PC-9 (cell line): ENCODE measurements around the gene UBR1. TPM values are rescaled to one million over a fixed set of nuclear protein-coding genes. Genes with fewer than 3 reads are reported as not detected.

ENCODE experiments used
- BruUV-seq: library from RNA; stranded (reverse); fragments of 400-500 nt; replicated peaks from 2 replicates; lab custom pipeline; 2021; lab: Mats Ljungman, UMichigan
- CTCF ChIA-PET: fragments of 300-600 bp; sonication (Branson Sonifier 250); formaldehyde crosslinking; loops from one replicate; lab custom pipeline; 2022; ENCODE audit warnings: antibody characterized with exemption; lab: Charles Lee
- POLR2A ChIA-PET: fragments of 300-600 bp; sonication (Branson Sonifier 250); formaldehyde crosslinking; loops from one replicate; lab custom pipeline; 2022; ENCODE audit warnings: antibody characterized with exemption; ENCODE audit not compliant: unreplicated experiment; lab: Charles Lee
- DNase-seq, 2 experiments: peaks; one replicate each; pipeline versions ENCODE4 v3.0.0 to v3.0.0-alpha.2; 2015 to 2022; ENCODE audit warnings: mixed read lengths in 1 of 2
- H2AFZ ChIP-seq: fragments of 200-600 bp; sonication (generic); 2 replicates; pipeline ENCODE4 v1.8.1; 2017; ENCODE audit warnings: antibody characterized with exemption
- H3F3A ChIP-seq: fragments of 200-600 bp; sonication (generic); 2 replicates; pipeline ENCODE4 v1.8.1; 2017; ENCODE audit warnings: antibody characterized with exemption, mild to moderate bottlenecking, low read depth; ENCODE audit not compliant: insufficient read depth
- H3K27ac ChIP-seq: fragments of 200-600 bp; sonication (generic); 2 replicates; pipeline ENCODE4 v1.6.1; 2016; ENCODE audit warnings: mixed run types
- H3K27me3 ChIP-seq: fragments of 200-600 bp; sonication (generic); 2 replicates; pipeline ENCODE4 v1.6.1; 2016; ENCODE audit warnings: low read depth, mixed run types; ENCODE audit not compliant: insufficient read depth
- H3K36me3 ChIP-seq: fragments of 200-600 bp; sonication (generic); 2 replicates; pipeline ENCODE4 v1.6.1; 2016; ENCODE audit warnings: low read depth, mixed run types
- H3K4me1 ChIP-seq: fragments of 200-600 bp; sonication (generic); replicated peaks from 2 replicates; pipeline ENCODE4 v1.6.1; 2016; ENCODE audit warnings: mixed run types; ENCODE audit not compliant: insufficient read depth
- H3K4me2 ChIP-seq: fragments of 200-600 bp; sonication (generic); 2 replicates; pipeline ENCODE4 v1.6.1; 2017; ENCODE audit warnings: mixed run types
- H3K4me3 ChIP-seq: fragments of 200-600 bp; sonication (generic); 2 replicates; pipeline ENCODE4 v1.6.1; 2016; ENCODE audit warnings: mixed run types
- H3K79me2 ChIP-seq: fragments of 200-600 bp; sonication (generic); 2 replicates; pipeline ENCODE4 v1.6.1; 2017; ENCODE audit warnings: low read depth, mixed run types
- H3K9me2 ChIP-seq: fragments of 200-600 bp; sonication (generic); 2 replicates; pipeline ENCODE4 v1.8.1; 2017; ENCODE audit warnings: mild to moderate bottlenecking; ENCODE audit not compliant: insufficient read depth
- H3K9me3 ChIP-seq: fragments of 200-600 bp; sonication (generic); 2 replicates; pipeline ENCODE4 v1.8.1; 2016; ENCODE audit warnings: low read depth; ENCODE audit not compliant: insufficient read depth
- H4K20me1 ChIP-seq: fragments of 200-600 bp; sonication (generic); 2 replicates; pipeline ENCODE4 v1.8.1; 2017; ENCODE audit not compliant: insufficient read depth
- EZH2 ChIP-seq: fragments of 200-600 bp; sonication (generic); IDR thresholded peaks from 2 replicates; pipeline ENCODE4 v1.8.0; 2017; ENCODE audit warnings: antibody characterized with exemption, low read depth
- intact Hi-C: fragments of 100-400 bp; cut with micrococcal nuclease; formaldehyde crosslinking; loops from one replicate; pipeline ENCODE4 v1.10.0; 2022; ENCODE audit not compliant: unreplicated experiment
- total RNA-seq: library from RNA; stranded (reverse); gene quantifications from 2 replicates; pipeline ENCODE4 v1.2.3, GENCODE V29; 2021
- TF ChIP-seq, protein P1 (sequence below): fragments of 200-600 bp; sonication (generic); conservative IDR thresholded peaks from 2 replicates; pipeline ENCODE4 v1.6.1; 2017; ENCODE audit warnings: mixed run types, antibody characterized with exemption, mild to moderate bottlenecking, moderate library complexity

The UBR1 gene
- total RNA-seq, 1 experiment from 2014 or later, result 17.1 TPM

GRCh38 chr15:43102187-43102586 lies 3.7 kb downstream of the UBR1 start:
- no peaks in the 10 kb centered on the region for H3K9me3 ChIP-seq
- peaks cover 31% of the 10 kb centered on the region for H3K79me2 ChIP-seq
- no peaks in the 10 kb centered on the region for H3K9me2 ChIP-seq
- BruUV-seq, result no TSS peak
- peaks cover 4% of the 10 kb centered on the region; the same call in 1 of the 2 replicates for H3F3A ChIP-seq
- no peak overlapping the region for H3K27ac ChIP-seq
- no peaks in the 10 kb centered on the region; the same call in 1 of the 2 replicates for H4K20me1 ChIP-seq
- no peaks in the 10 kb centered on the region for H3K36me3 ChIP-seq
- intact Hi-C loops, result no loop called here
- H2AFZ ChIP-seq, result no peak overlapping the region
- no peak overlapping the region for H3K4me2 ChIP-seq
- ChIA-PET CTCF (no interaction called here), POLR2A (no interaction called here)
- H3K4me1 ChIP-seq, result peaks cover 13% of the 10 kb centered on the region
- H3K4me3 ChIP-seq, result no peak overlapping the region
- no peak for DNase-seq
- TF ChIP-seq EZH2, result no peak
- H3K27me3 ChIP-seq, result no peaks in the 10 kb centered on the region

GRCh38 chr15:43100971-43101370 lies 4.9 kb downstream of the UBR1 start:
- no peaks in the 10 kb centered on the region for H3K9me3 ChIP-seq
- H3K4me3 ChIP-seq, result no peak overlapping the region
- BruUV-seq, result no TSS peak
- no peak overlapping the region for H2AFZ ChIP-seq
- no peaks in the 10 kb centered on the region for H3K27me3 ChIP-seq
- H3K27ac ChIP-seq, result no peak overlapping the region
- no peak overlapping the region for H3K4me2 ChIP-seq
- H3K36me3 ChIP-seq, result no peaks in the 10 kb centered on the region
- H3F3A ChIP-seq, result peaks cover 4% of the 10 kb centered on the region; the same call in 1 of the 2 replicates
- no peak for DNase-seq
- peaks cover 31% of the 10 kb centered on the region for H3K79me2 ChIP-seq
- peaks cover 13% of the 10 kb centered on the region for H3K4me1 ChIP-seq
- no peak for TF ChIP-seq EZH2
- TF ChIP-seq, protein P1, sequence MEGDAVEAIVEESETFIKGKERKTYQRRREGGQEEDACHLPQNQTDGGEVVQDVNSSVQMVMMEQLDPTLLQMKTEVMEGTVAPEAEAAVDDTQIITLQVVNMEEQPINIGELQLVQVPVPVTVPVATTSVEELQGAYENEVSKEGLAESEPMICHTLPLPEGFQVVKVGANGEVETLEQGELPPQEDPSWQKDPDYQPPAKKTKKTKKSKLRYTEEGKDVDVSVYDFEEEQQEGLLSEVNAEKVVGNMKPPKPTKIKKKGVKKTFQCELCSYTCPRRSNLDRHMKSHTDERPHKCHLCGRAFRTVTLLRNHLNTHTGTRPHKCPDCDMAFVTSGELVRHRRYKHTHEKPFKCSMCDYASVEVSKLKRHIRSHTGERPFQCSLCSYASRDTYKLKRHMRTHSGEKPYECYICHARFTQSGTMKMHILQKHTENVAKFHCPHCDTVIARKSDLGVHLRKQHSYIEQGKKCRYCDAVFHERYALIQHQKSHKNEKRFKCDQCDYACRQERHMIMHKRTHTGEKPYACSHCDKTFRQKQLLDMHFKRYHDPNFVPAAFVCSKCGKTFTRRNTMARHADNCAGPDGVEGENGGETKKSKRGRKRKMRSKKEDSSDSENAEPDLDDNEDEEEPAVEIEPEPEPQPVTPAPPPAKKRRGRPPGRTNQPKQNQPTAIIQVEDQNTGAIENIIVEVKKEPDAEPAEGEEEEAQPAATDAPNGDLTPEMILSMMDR, result no peak
- CTCF ChIA-PET, result no interaction called here
- intact Hi-C loops, result no loop called here
- no peaks in the 10 kb centered on the region; the same call in 1 of the 2 replicates for H4K20me1 ChIP-seq
- no peaks in the 10 kb centered on the region for H3K9me2 ChIP-seq
- POLR2A ChIA-PET, result no interaction called here

DNA sequence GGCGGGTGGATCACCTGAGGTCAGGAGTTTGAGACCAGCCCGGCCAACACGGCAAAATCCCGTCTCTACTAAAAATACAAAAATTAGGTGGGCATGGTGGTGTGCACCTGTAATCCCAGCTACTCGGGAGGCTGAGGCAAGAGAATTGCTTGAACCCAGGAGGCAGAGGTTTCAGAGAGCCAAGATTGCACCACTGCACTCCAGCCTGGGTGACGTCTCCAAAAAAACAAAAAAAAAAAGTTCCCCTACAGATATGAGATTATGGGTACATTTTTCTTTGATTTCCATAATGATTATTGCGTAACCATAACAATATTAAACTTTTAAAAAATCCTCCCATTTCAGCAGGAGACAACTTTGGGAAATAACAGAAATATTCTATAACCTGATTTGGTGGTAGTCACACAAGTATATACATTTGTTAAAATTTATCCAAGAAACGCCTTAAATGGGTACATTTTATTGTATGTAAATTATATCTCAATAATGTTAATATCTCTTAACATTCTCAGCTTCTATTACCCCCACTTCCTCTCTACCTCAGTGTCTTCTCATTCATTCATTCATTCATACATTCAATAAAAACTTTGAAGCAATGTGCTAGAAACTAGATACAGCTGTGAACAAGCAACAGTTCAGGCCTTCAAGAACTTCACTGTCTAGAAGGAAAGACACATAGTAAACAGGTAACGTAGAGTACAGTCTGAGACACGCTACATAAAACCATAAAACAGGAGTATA lies 6.6 kb downstream of the UBR1 start:
- Histone ChIP-seq H4K20me1 (no peaks in the 10 kb centered on the region; the same call in 1 of the 2 replicates), H3K9me2 (no peaks in the 10 kb centered on the region), H3K36me3 (no peaks in the 10 kb centered on the region), H3K27ac (no peak overlapping the region), H3K4me2 (no peak overlapping the region), H3K27me3 (no peaks in the 10 kb centered on the region), H3K4me3 (no peak overlapping the region), H3K9me3 (no peaks in the 10 kb centered on the region), H3K4me1 (peaks cover 3% of the 10 kb centered on the region), H3K79me2 (peaks cover 16% of the 10 kb centered on the region), H3F3A (peaks cover 1% of the 10 kb centered on the region; the same call in 1 of the 2 replicates), H2AFZ (no peak overlapping the region)
- no peak for TF ChIP-seq EZH2
- BruUV-seq, result no TSS peak
- ChIA-PET POLR2A (no interaction called here), CTCF (no interaction called here)
- intact Hi-C loops, result no loop called here
- no peak for DNase-seq

DNA sequence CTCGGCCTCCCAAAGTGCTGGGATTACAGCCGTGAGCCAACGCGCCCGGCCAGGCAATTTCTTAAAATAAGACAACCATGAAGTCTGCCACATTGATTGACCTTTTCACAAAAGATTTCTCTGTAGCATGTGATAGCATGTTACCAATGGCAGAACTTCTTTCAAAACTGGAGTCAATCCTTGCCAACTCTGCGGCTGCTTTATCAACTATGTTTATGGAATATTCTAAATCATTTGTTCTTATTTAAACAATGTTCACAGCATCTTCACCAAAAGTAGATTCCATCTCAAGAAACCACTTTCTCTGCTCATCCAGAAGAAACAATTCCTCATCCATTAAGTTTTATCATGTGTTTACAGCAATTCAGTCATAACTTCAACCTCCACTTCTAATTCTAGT lies 9.4 kb downstream of the UBR1 start:
- Histone ChIP-seq H3K27me3 (no peaks in the 10 kb centered on the region), H2AFZ (no peak overlapping the region), H3K79me2 (no peaks in the 10 kb centered on the region), H4K20me1 (no peaks in the 10 kb centered on the region; the same call in 1 of the 2 replicates), H3K4me1 (no peaks in the 10 kb centered on the region), H3K4me2 (no peak overlapping the region), H3K27ac (no peak overlapping the region), H3K4me3 (no peak overlapping the region), H3K9me2 (no peaks in the 10 kb centered on the region), H3F3A (no peaks in the 10 kb centered on the region), H3K36me3 (no peaks in the 10 kb centered on the region), H3K9me3 (no peaks in the 10 kb centered on the region)
- intact Hi-C loops, result no loop called here
- CTCF ChIA-PET, result no interaction called here
- POLR2A ChIA-PET, result interaction anchor here (0.6 kb wide), 1 partner anchor 9 kb away, joined by 3 read pairs; the partner anchor contains the start of gene UBR1
- DNase-seq, result no peak
- TF ChIP-seq, protein P1, result no peak
- TF ChIP-seq EZH2, result no peak
- no TSS peak for BruUV-seq
